GM23248 (cell line): Measurements from ENCODE around the gene OGN. TPM values are rescaled to one million over a fixed set of nuclear protein-coding genes. Genes with fewer than 3 reads are reported as not detected.

Source experiments
- DNase-seq: peaks from one replicate; pipeline ENCODE4 v3.0.0-alpha.2; 2015
- H2AFZ ChIP-seq: fragments of 200-600 bp; sonication (generic); 2 replicates; pipeline ENCODE4 v1.6.1; 2016; ENCODE audit warnings: antibody characterized with exemption
- H3F3A ChIP-seq: fragments of 200-600 bp; sonication (generic); 2 replicates; pipeline ENCODE4 v1.6.1; 2016; ENCODE audit warnings: mild to moderate bottlenecking, antibody characterized with exemption, mixed run types; ENCODE audit not compliant: insufficient read depth
- H3K27ac ChIP-seq: fragments of 200-600 bp; sonication (generic); 2 replicates; pipeline ENCODE4 v1.5.1; 2016; ENCODE audit warnings: mild to moderate bottlenecking
- H3K27me3 ChIP-seq: fragments of 200-600 bp; sonication (generic); replicated peaks from 2 replicates; pipeline ENCODE4 v1.6.1; 2016; ENCODE audit warnings: mild to moderate bottlenecking; ENCODE audit not compliant: insufficient read depth
- H3K36me3 ChIP-seq: fragments of 200-600 bp; sonication (generic); 2 replicates; pipeline ENCODE4 v1.6.1; 2016; ENCODE audit warnings: low read depth, mild to moderate bottlenecking
- H3K4me1 ChIP-seq: fragments of 200-600 bp; sonication (generic); 2 replicates; pipeline ENCODE4 v1.6.1; 2016; ENCODE audit warnings: mild to moderate bottlenecking; ENCODE audit not compliant: insufficient read depth
- H3K4me2 ChIP-seq: fragments of 200-600 bp; sonication (generic); one replicate; pipeline ENCODE4 v1.6.1; 2016; ENCODE audit warnings: mild to moderate bottlenecking; ENCODE audit not compliant: unreplicated experiment
- H3K4me3 ChIP-seq: fragments of 200-600 bp; sonication (generic); 2 replicates; pipeline ENCODE4 v1.5.1; 2016; ENCODE audit warnings: mild to moderate bottlenecking
- H3K79me2 ChIP-seq: fragments of 200-600 bp; sonication (generic); 2 replicates; pipeline ENCODE4 v1.6.1; 2016; ENCODE audit warnings: mild to moderate bottlenecking; ENCODE audit not compliant: insufficient read depth
- H3K9ac ChIP-seq: fragments of 200-600 bp; sonication (generic); 2 replicates; pipeline ENCODE4 v1.6.1; 2016; ENCODE audit warnings: mild to moderate bottlenecking
- H3K9me2 ChIP-seq: fragments of 200-600 bp; sonication (generic); 2 replicates; pipeline ENCODE4 v1.6.1; 2016; ENCODE audit warnings: mixed run types, mild to moderate bottlenecking, moderate library complexity; ENCODE audit not compliant: insufficient read depth
- H3K9me3 ChIP-seq: fragments of 200-600 bp; sonication (generic); one replicate; pipeline ENCODE4 v1.6.1; 2017; ENCODE audit warnings: low read depth
- H4K20me1 ChIP-seq: fragments of 200-600 bp; sonication (generic); 2 replicates; pipeline ENCODE4 v1.6.0; 2016; ENCODE audit not compliant: insufficient read depth
- EZH2 ChIP-seq: fragments of 200-600 bp; sonication (generic); IDR thresholded peaks from 2 replicates; pipeline ENCODE4 v1.6.1; 2018; ENCODE audit warnings: antibody characterized with exemption, mild to moderate bottlenecking; ENCODE audit not compliant: insufficient read depth, poor library complexity, severe bottlenecking
- EZH2phosphoT487 ChIP-seq: fragments of 200-600 bp; sonication (generic); IDR thresholded peaks from 2 replicates; pipeline ENCODE4 v1.6.1; 2018; ENCODE audit warnings: antibody characterized with exemption, moderate library complexity, mild to moderate bottlenecking, low read depth; ENCODE audit not compliant: insufficient read depth
- WGBS, 2 experiments: methylation state at CpG; one replicate each; pipeline ENCODE4 v1.1.6; 2015 to 2017; ENCODE audit warnings: low lambda C conversion rate in 2 of 2, low coverage in 1 of 2; ENCODE audit errors: missing lambda C conversion rate in 2 of 2; 5-methylcytosine and 5-hydroxymethylcytosine counted together
- in situ Hi-C: fragments of 300-500 bp; cut with MboI; formaldehyde crosslinking; loops from 2 replicates; pipeline ENCODE4 v1.15.0; 2020
- polyA plus RNA-seq: library from polyadenylated mRNA; unstranded; fragments of >200 nt; fragmentation: Nextera tagmentation; extraction: Ambion mirVana; gene quantifications from 2 replicates; pipeline ENCODE4 v1.2.1, GENCODE V29; 2016
- total RNA-seq: library from RNA; depleted of rRNA; stranded (reverse); fragments of >200 nt; shearing (Covaris generic); gene quantifications from 2 replicates; pipeline ENCODE4 v1.2.3, GENCODE V29; 2014

The OGN gene
- total and polyA plus RNA-seq, 2 experiments from 2014 or later = 0.11 to 0.23 TPM

GRCh38 chr9:92402826-92403745 is 1.3 kb downstream of the OGN start:
- Histone ChIP-seq H3K9me3 (no peaks in the 10 kb centered on the region), H3K9ac (no peak overlapping the region), H3K4me3 (no peak overlapping the region), H2AFZ (no peak overlapping the region), H3K36me3 (no peaks in the 10 kb centered on the region), H3K9me2 (0 out of 2 replicates have a peak, but pooled peaks cover 3% of the 10 kb centered on the region), H3K27me3 (no peaks in the 10 kb centered on the region), H3K27ac (no peak overlapping the region), H3K4me1 (peaks cover 10% of the 10 kb centered on the region), H3K79me2 (no peaks in the 10 kb centered on the region), H4K20me1 (no peaks in the 10 kb centered on the region; the same call in 1 of the 2 replicates), H3K4me2 (no peak overlapping the region), H3F3A (peaks cover 8% of the 10 kb centered on the region; the same call in 1 of the 2 replicates)
- in situ Hi-C loops = no loop called here
- no peak for TF ChIP-seq EZH2phosphoT487
- no peak for TF ChIP-seq EZH2
- DNase-seq = no peak
- 62 to 63% methylated on average over 5 of the region's 5 CpGs for WGBS, 2 experiments

DNA sequence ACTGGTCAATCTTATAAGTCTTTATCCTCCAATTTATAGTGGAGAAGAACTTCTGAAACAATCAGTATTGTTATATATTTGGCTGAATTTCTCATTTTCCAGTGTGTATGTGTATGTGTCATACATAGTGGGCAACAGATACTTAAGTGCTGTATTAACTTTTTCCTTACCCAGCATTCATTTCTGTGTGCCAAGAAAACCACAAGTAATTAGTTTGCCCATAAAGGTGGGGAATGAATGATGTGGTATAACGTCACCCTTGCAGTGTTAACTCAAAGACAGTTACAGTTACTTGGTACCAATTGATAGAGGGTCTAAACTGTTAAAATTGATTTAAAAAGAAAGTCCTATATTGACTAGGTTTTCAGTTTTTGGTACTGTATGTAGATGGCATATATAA is 2.0 kb downstream of the OGN start:
- Histone ChIP-seq H3F3A (peaks cover 8% of the 10 kb centered on the region; the same call in 1 of the 2 replicates), H3K9me3 (no peaks in the 10 kb centered on the region), H3K4me2 (no peak overlapping the region), H4K20me1 (no peaks in the 10 kb centered on the region; the same call in 1 of the 2 replicates), H3K27ac (no peak overlapping the region), H2AFZ (no peak overlapping the region), H3K9me2 (0 out of 2 replicates have a peak, but pooled peaks cover 3% of the 10 kb centered on the region), H3K79me2 (no peaks in the 10 kb centered on the region), H3K9ac (no peak overlapping the region), H3K4me3 (no peak overlapping the region), H3K4me1 (peaks cover 10% of the 10 kb centered on the region), H3K36me3 (no peaks in the 10 kb centered on the region), H3K27me3 (no peaks in the 10 kb centered on the region)
- in situ Hi-C loops = no loop called here
- DNase-seq = no peak
- no peak for TF ChIP-seq EZH2
- no peak for TF ChIP-seq EZH2phosphoT487
- 36 to 50% methylated on average over 1 of the region's 1 CpG for WGBS, 2 experiments

DNA sequence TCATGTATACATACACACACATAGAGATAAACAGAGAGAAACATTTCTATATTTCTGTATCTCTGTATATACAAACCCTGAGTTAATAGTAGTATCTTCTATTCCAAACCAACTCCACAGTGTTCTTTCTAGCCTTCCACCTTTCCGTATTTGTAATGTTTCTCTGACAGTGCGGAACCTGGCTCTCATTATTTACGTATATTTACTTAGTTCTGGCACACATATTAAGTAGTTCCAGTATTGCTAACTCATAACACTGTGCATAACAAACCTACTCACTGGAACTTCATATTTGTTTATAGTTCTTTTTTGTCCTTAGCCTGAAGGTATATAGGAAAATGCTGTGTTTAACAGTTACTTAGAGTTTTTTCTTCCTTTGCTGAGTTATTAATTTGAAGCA is 6.5 kb downstream of the OGN start:
- in situ Hi-C loops = no loop called here
- H3K9me2 ChIP-seq = 0 out of 2 replicates have a peak, but pooled peaks cover 3% of the 10 kb centered on the region
- H3K27me3 ChIP-seq = no peaks in the 10 kb centered on the region
- no peak overlapping the region for H3K9ac ChIP-seq
- no peak overlapping the region for H3K4me2 ChIP-seq
- no peaks in the 10 kb centered on the region for H3K79me2 ChIP-seq
- H2AFZ ChIP-seq = no peak overlapping the region
- H3K36me3 ChIP-seq = no peaks in the 10 kb centered on the region
- no peak for DNase-seq
- H3F3A ChIP-seq = peaks cover 11% of the 10 kb centered on the region
- H3K4me1 ChIP-seq = peaks cover 11% of the 10 kb centered on the region
- 93 to 97% methylated on average over 3 of the region's 3 CpGs for WGBS, 2 experiments
- no peaks in the 10 kb centered on the region for H3K9me3 ChIP-seq
- no peak overlapping the region for H3K4me3 ChIP-seq
- H3K27ac ChIP-seq = no peak overlapping the region
- no peak for TF ChIP-seq EZH2
- no peak for TF ChIP-seq EZH2phosphoT487
- H4K20me1 ChIP-seq = no peaks in the 10 kb centered on the region; the same call in 1 of the 2 replicates

DNA sequence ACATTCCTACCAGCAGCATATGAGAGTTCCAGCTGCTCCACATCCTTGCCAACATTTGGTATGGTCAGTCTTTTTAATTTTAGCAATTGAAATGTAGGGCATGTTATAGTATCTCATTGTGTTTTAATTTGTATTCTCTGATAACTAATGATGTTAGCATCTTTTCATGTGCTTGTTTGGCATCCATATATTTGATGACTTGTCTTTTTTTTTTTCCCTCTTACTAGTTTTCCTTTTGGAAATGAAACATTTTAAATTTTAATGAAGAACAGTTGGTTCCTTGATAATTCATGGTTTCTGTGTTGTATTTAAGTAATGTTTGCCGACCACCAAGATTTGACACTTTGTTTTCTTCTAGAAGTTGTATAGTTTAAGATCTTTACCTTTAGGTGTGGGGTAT is 8.8 kb downstream of the OGN start:
- Histone ChIP-seq H3K27ac (no peak overlapping the region), H3K36me3 (no peaks in the 10 kb centered on the region), H3F3A (peaks cover 16% of the 10 kb centered on the region), H3K4me3 (no peak overlapping the region), H3K9me2 (no peaks in the 10 kb centered on the region), H4K20me1 (no peaks in the 10 kb centered on the region; the same call in 1 of the 2 replicates), H3K27me3 (no peaks in the 10 kb centered on the region), H3K4me2 (no peak overlapping the region), H3K4me1 (peaks cover 16% of the 10 kb centered on the region), H3K9ac (no peak overlapping the region), H3K79me2 (no peaks in the 10 kb centered on the region), H2AFZ (no peak overlapping the region), H3K9me3 (no peaks in the 10 kb centered on the region)
- in situ Hi-C loops = no loop called here
- 7 to 28% methylated on average over 1 of the region's 1 CpG for WGBS, 2 experiments
- no peak for DNase-seq
- TF ChIP-seq EZH2phosphoT487 (no peak), EZH2 (no peak)
